Trophoblast cell (in vitro differentiated cells and primary cell): Measurements from ENCODE around the gene FAM83E.

Source experiments
- DNase-seq, 2 donors: peaks; one replicate each; pipeline ENCODE4 v3.0.0-alpha.2; 2016
- H2AFZ ChIP-seq: 2 replicates; pipeline ENCODE4 v1.6.1; 2013; ENCODE audit warnings: low read length, moderate library complexity, mild to moderate bottlenecking; ENCODE audit not compliant: insufficient read depth, poor library complexity
- H2AK5ac ChIP-seq: 2 replicates; pipeline ENCODE4 v1.6.1; 2013; ENCODE audit warnings: mild to moderate bottlenecking, low read length
- H2BK120ac ChIP-seq: 2 replicates; pipeline ENCODE4 v1.6.1; 2013; ENCODE audit warnings: low read length, mild to moderate bottlenecking, moderate library complexity; ENCODE audit not compliant: insufficient read depth, poor library complexity
- H2BK12ac ChIP-seq: 2 replicates; pipeline ENCODE4 v1.6.1; 2013; ENCODE audit warnings: mild to moderate bottlenecking, low read length, moderate library complexity
- H2BK5ac ChIP-seq: 2 replicates; pipeline ENCODE4 v1.6.1; 2013; ENCODE audit warnings: low read length, low read depth, moderate library complexity, mild to moderate bottlenecking; ENCODE audit not compliant: poor library complexity
- H3K14ac ChIP-seq: 2 replicates; pipeline ENCODE4 v1.6.1; 2013; ENCODE audit warnings: mild to moderate bottlenecking, low read length
- H3K18ac ChIP-seq: 2 replicates; pipeline ENCODE4 v1.6.1; 2013; ENCODE audit warnings: mild to moderate bottlenecking, low read length
- H3K23ac ChIP-seq: 2 replicates; pipeline ENCODE4 v1.6.1; 2013; ENCODE audit warnings: low read length
- H3K27ac ChIP-seq: 2 replicates; pipeline ENCODE4 v1.5.1; 2013; ENCODE audit warnings: low read depth, mild to moderate bottlenecking, inconsistent platforms, low read length, moderate library complexity
- H3K27me3 ChIP-seq: 2 replicates; pipeline ENCODE4 v1.6.1; 2013; ENCODE audit warnings: inconsistent platforms, mild to moderate bottlenecking, low read length, moderate library complexity; ENCODE audit not compliant: insufficient read depth
- H3K36me3 ChIP-seq, 2 experiments: 1 replicate in 1 of 2; 2 replicates in 1 of 2; pipeline ENCODE4 v1.6.1; 2013; ENCODE audit warnings: low read length in 2 of 2, mild to moderate bottlenecking in 2 of 2, moderate library complexity in 1 of 2; ENCODE audit not compliant: insufficient read depth in 2 of 2, control insufficient read depth in 1 of 2
- H3K4ac ChIP-seq: 2 replicates; pipeline ENCODE4 v1.6.1; 2013; ENCODE audit warnings: low read depth, mild to moderate bottlenecking, low read length, moderate library complexity
- H3K4me1 ChIP-seq, 2 experiments: 1 replicate in 1 of 2; 2 replicates in 1 of 2; pipeline ENCODE4 v1.6.1; 2013; ENCODE audit warnings: low read length in 2 of 2, mild to moderate bottlenecking in 2 of 2, moderate library complexity in 1 of 2; ENCODE audit not compliant: insufficient read depth in 2 of 2, control insufficient read depth in 1 of 2
- H3K4me2 ChIP-seq: 2 replicates; pipeline ENCODE4 v1.6.1; 2013; ENCODE audit warnings: inconsistent platforms, mild to moderate bottlenecking, low read length, moderate library complexity
- H3K4me3 ChIP-seq: 2 replicates; pipeline ENCODE4 v1.5.1; 2013; ENCODE audit warnings: mild to moderate bottlenecking, low read depth, low read length, inconsistent platforms
- H3K79me1 ChIP-seq: one replicate; pipeline ENCODE4 v1.6.1; 2013; ENCODE audit warnings: low read length
- H3K79me2 ChIP-seq: 2 replicates; pipeline ENCODE4 v1.6.1; 2013; ENCODE audit warnings: low read length, mild to moderate bottlenecking; ENCODE audit not compliant: control insufficient read depth, insufficient read depth, poor library complexity
- H3K9ac ChIP-seq: 2 replicates; pipeline ENCODE4 v1.6.1; 2013; ENCODE audit warnings: mild to moderate bottlenecking, low read length
- H3K9me3 ChIP-seq: 2 replicates; pipeline ENCODE4 v1.6.1; 2013; ENCODE audit warnings: low read depth, mild to moderate bottlenecking, control low read depth, inconsistent platforms, low read length; ENCODE audit not compliant: insufficient read depth
- H4K12ac ChIP-seq: 2 replicates; pipeline ENCODE4 v1.6.1; 2013; ENCODE audit warnings: low read depth, mild to moderate bottlenecking, low read length, moderate library complexity
- H4K8ac ChIP-seq: 2 replicates; pipeline ENCODE4 v1.6.1; 2013; ENCODE audit warnings: low read depth, mild to moderate bottlenecking, low read length, moderate library complexity
- H4K91ac ChIP-seq: one replicate; pipeline ENCODE4 v1.6.1; 2013; ENCODE audit warnings: low read depth, mild to moderate bottlenecking, low read length, moderate library complexity
- WGBS: extraction: QIAGEN DNeasy Blood & Tissue Kit; methylation state at CpG from one replicate; pipeline ENCODE4 v1.1.7; 2013; ENCODE audit warnings: missing lambda C conversion rate; ENCODE audit not compliant: insufficient read length, insufficient coverage; ENCODE audit errors: extremely low coverage; 5-methylcytosine and 5-hydroxymethylcytosine counted together

Gene FAM83E

GRCh38 chr19:48656840-48657474 is 42.1 kb upstream of the FAM83E start:
- Histone ChIP-seq H3K27me3 (no peaks in the 10 kb centered on the region), H3K27ac (no peak overlapping the region), H3K36me3 (no peaks in the 10 kb centered on the region), H3K9me3 (no peaks in the 10 kb centered on the region), H3K18ac (no peak overlapping the region), H3K4ac (no peak overlapping the region), H3K4me2 (no peak overlapping the region), H4K91ac (no peak overlapping the region), H3K4me3 (no peak overlapping the region), H2BK12ac (no peak overlapping the region), H3K23ac (no peak overlapping the region), H4K12ac (no peak overlapping the region), H3K14ac (no peak overlapping the region), H4K8ac (no peak overlapping the region), H2AK5ac (no peak overlapping the region), H3K79me1 (no peaks in the 10 kb centered on the region), H2BK120ac (no peak overlapping the region), H2AFZ (no peak overlapping the region), H3K9ac (no peak overlapping the region), H3K4me1 (no peaks in the 10 kb centered on the region), H2BK5ac (no peak overlapping the region), H3K79me2 (no peaks in the 10 kb centered on the region)
- no CpG with 5 or more reads among the region's 16 CpGs for WGBS
- peak in 1 of 2 donors; percentile 26 for DNase-seq

DNA sequence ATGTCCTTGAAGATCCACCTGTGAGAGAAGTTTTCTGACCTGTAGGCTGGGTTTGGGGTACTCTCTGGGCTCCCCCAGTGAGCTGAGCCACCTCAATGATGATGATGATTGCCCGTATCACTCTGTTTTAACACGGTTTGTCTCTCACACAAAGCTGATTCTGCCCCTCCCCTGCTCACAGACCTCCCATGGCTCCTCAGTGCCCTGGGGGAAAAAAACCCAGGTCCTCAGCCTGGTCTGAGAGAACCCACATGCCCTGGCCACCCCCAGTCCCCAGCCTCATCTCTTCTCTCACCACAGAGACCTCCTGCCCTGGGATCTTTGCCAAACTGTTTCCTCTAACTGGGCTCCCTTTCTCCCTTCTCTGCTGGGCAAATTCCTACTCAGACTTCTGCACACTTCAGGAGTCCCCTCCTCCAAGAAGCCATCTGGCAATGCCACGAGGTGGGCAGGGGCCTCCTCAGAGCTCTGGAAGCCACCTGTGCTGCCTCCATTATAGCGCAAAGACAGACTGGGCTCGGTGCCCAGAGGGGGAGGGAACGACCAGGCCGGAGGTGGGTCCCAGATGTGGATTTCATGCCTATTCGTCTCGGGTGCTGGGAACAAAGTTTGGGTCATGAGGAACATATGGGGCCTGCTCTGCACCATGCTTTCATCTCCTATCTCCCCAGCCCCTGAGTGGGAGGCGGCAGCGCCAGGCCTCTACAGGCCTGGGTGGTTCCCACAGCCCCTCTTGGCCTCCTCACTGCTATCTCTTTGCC is 39.6 kb upstream of the FAM83E start:
- no peak overlapping the region for H4K8ac ChIP-seq
- no peak overlapping the region for H2BK5ac ChIP-seq
- H4K91ac ChIP-seq: no peak overlapping the region
- DNase-seq: no peak
- no peaks in the 10 kb centered on the region for H3K79me1 ChIP-seq
- no peak overlapping the region for H3K23ac ChIP-seq
- no peak overlapping the region for H3K18ac ChIP-seq
- H3K14ac ChIP-seq: no peak overlapping the region
- no peak overlapping the region for H3K4ac ChIP-seq
- H3K27ac ChIP-seq: no peak overlapping the region
- H2AK5ac ChIP-seq: no peak overlapping the region
- no peak overlapping the region for H3K4me3 ChIP-seq
- H3K4me1 ChIP-seq: no peaks in the 10 kb centered on the region
- H3K27me3 ChIP-seq: no peaks in the 10 kb centered on the region
- H3K9ac ChIP-seq: no peak overlapping the region
- H2AFZ ChIP-seq: no peak overlapping the region
- H3K4me2 ChIP-seq: no peak overlapping the region
- WGBS: no CpG with 5 or more reads among the region's 11 CpGs
- H2BK120ac ChIP-seq: no peak overlapping the region
- no peaks in the 10 kb centered on the region for H3K36me3 ChIP-seq
- no peak overlapping the region for H2BK12ac ChIP-seq
- H3K79me2 ChIP-seq: no peaks in the 10 kb centered on the region
- H4K12ac ChIP-seq: no peak overlapping the region
- H3K9me3 ChIP-seq: peaks cover 2% of the 10 kb centered on the region

- no peak overlapping the region for H2BK120ac ChIP-seq
- no peak overlapping the region for H3K4me3 ChIP-seq
- no CpG with 5 or more reads among the region's 5 CpGs for WGBS
- no peak overlapping the region for H2AFZ ChIP-seq
- H3K79me2 ChIP-seq: no peaks in the 10 kb centered on the region
- H4K8ac ChIP-seq: no peak overlapping the region
- H3K27ac ChIP-seq: no peak overlapping the region
- H3K79me1 ChIP-seq: no peaks in the 10 kb centered on the region
- no peak overlapping the region for H3K9ac ChIP-seq
- H3K14ac ChIP-seq: no peak overlapping the region
- H3K4me1 ChIP-seq: no peaks in the 10 kb centered on the region
- no peak overlapping the region for H2BK12ac ChIP-seq
- no peak overlapping the region for H3K23ac ChIP-seq
- no peak for DNase-seq
- H3K27me3 ChIP-seq: no peaks in the 10 kb centered on the region
- no peak overlapping the region for H2BK5ac ChIP-seq
- H4K12ac ChIP-seq: no peak overlapping the region
- H3K18ac ChIP-seq: no peak overlapping the region
- H3K4ac ChIP-seq: no peak overlapping the region
- H3K4me2 ChIP-seq: no peak overlapping the region
- no peak overlapping the region for H4K91ac ChIP-seq
- H2AK5ac ChIP-seq: no peak overlapping the region
- H3K36me3 ChIP-seq: no peaks in the 10 kb centered on the region
- peaks cover 2% of the 10 kb centered on the region for H3K9me3 ChIP-seq
These were observed 36.8 kb upstream of the FAM83E start for GRCh38 chr19:48651683-48652048.

- no CpG with 5 or more reads among the region's 12 CpGs for WGBS
- no peaks in the 10 kb centered on the region for H3K79me2 ChIP-seq
- peaks cover 0 to 2% of the 10 kb centered on the region in 2 experiments for H3K4me1 ChIP-seq
These were observed 36.3 kb upstream of the FAM83E start for GRCh38 chr19:48650974-48651682.

More at GRCh38 chr19:48650974-48651682, 36.3 kb upstream of the FAM83E start:
- H3K27me3 ChIP-seq: no peaks in the 10 kb centered on the region
- no peak overlapping the region for H2AK5ac ChIP-seq
- no peak overlapping the region for H4K8ac ChIP-seq
- peaks cover 2% of the 10 kb centered on the region for H3K9me3 ChIP-seq
- no peaks in the 10 kb centered on the region for H3K79me1 ChIP-seq
- no peaks in the 10 kb centered on the region for H3K36me3 ChIP-seq
- no peak overlapping the region for H3K14ac ChIP-seq
- no peak overlapping the region for H2BK120ac ChIP-seq
- no peak overlapping the region for H2BK12ac ChIP-seq
- H4K12ac ChIP-seq: no peak overlapping the region
- no peak for DNase-seq
- H3K4me3 ChIP-seq: no peak overlapping the region
- H3K4me2 ChIP-seq: no peak overlapping the region
- no peak overlapping the region for H2AFZ ChIP-seq
- no peak overlapping the region for H3K18ac ChIP-seq
- no peak overlapping the region for H4K91ac ChIP-seq
- no peak overlapping the region for H3K9ac ChIP-seq
- H3K23ac ChIP-seq: no peak overlapping the region
- no peak overlapping the region for H2BK5ac ChIP-seq
- no peak overlapping the region for H3K4ac ChIP-seq
- no peak overlapping the region for H3K27ac ChIP-seq
